DMS114 treated with DMSO at 0.1 percent for 48 hours (cell line): ENCODE measurements around the gene INTS2.
"Not testable (repeated sequence)": the region's sequence is repeated elsewhere in the genome, so short reads cannot be mapped to it uniquely, and the experiment has no call there.

Experiments used
- DNase-seq: peaks from one replicate; lab custom pipeline; 2025; ENCODE audit not compliant: unreplicated experiment; lab: John Stamatoyannopoulos, UW

Gene INTS2

DNA sequence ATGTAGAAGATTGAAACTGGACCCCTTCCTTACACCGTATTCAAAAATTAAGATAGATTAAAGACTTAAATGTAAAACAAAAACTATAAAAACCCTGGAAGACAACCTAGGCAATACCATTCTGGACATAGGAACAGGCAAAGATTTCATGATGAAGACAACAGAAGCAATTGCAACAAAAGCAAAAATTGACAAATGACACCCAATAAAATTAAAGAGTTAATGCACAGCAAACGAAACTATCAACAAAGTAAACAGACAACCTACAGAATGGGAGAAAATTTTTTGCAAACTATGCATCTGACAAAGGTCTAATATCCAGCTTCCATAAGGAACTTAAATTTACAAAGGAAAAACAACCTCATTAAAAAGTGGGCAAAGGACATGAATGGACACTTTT is 101.6 kb downstream of the INTS2 start:
- DNase-seq, result not testable (repeated sequence)

DNA sequence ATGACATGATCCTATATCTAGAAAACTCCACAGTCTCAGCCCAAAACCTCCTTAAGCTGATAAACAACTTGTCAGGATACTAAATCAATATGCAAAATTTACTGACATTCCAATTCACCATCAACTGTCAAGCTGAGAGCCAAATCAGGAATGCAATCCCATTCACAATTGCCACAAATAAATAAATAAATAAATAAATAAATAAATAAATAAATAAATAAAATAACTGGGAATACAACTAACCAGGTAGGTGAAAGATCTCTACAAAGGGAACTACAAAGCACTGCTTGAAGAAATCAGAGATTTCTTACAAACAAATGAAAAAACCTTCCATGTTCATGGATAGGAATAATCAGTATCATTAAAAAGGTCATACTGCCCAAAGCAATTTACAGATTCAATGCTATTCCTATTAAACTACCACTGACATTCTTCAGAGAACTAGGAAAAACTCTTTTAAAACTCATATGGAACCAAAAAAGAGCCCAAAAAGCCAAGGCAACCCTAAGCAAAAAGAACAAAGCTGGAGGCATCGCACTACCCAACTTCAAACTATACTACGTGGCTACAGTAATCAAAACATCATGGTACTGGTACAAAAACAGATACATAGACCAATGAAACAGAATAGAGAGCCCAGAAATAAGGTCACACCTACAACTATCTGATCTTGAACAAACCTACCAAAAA is 102.2 kb downstream of the INTS2 start:
- DNase-seq, result no peak

DNA sequence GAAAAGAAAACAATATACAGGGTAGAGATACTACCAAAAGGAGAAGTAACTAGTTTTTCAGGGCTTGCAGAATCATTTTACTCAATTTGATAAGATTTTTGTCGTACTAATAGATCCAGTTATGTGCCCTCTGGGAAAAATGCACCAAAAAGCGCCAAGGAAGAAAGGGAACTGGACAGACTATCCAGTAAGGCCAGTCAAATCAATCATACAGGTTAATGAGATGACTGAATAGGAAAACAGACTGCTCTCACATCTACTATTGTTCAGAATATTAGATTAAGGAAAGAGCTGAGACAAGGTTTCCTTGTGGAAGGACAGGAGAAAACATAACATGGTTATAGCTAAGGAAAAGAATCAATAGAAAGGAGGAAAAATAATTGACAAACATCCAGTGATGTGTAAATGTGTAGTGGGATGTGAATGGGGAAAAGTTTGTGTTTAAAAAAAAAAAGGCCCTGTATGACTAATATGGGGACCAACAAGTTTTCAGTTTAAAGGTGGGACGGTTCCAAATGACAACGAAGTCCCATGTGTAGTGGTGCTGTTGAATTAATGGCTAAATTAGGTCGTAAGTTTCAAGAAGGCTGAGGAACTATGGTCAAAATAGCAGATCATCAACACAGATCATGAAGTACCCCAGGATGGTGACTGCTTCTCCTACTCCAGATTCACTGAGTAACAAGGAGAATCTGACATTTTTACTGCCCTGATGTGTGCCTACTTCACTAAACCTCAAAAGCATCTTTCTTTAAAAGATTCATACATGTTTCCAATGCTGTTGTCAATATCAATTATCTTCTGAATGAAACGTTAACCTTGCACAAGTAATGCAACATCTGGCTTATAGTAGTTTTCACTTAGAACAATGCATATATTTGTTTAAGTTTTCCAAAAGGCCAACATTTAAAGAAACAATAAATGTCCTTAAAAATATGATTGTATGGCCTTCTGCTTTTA is 105.2 kb downstream of the INTS2 start:
- no peak for DNase-seq

DNA sequence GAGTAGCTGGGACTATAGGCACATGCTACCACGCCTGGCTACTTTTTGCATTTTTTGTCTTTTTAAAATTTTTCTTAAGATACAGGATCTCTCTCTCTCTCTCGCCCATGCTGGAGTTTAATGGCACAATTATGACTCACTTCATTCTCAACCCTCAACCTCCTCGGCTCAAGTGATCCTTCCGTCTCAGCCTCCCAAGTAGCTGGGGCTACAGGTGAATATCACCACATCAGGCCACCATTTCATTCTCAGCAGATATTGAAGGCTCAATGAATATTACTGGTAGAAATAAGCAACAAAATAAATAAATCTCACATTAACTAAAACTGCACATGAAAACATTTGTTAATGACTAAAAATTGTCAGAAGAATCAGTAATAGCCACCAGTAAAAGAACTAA is 106.1 kb downstream of the INTS2 start:
- DNase-seq, result no peak

DNA sequence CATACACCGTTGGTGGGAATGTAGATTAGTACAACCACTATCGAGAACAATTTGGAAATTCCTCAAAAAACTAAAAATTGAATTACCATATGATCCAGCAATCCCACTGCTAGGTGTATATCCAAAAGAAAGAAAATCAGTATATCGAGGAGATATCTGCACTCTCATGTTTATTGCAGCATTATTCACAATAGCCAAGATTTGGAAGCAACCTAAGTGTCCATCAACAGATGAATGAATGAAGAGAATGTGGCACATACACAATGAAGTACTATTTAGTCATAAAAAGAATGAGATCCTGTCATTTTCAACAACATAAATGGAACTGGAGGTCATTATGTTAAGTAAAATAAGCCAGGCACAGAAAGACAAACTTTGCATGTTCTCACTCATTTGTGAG is 108.5 kb downstream of the INTS2 start:
- not testable (repeated sequence) for DNase-seq

DNA sequence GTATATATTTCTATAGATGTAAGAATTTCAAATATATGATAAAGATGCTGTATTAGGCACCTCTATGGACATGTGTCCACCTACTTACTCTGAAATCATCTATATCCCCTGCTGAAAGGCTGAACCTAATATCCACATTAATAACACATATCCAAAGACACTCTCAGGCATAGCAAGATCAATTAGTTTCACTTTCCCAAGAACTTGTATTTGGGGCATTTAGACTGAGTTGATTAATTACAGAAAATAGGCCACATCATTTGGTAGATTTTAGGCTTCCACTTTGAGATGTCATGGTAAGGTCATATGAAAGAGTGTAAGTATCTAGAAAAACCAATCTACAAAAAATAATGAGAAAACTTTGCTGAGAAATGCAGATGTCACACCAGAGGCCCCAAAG is 109.6 kb downstream of the INTS2 start:
- DNase-seq, result no peak

DNA sequence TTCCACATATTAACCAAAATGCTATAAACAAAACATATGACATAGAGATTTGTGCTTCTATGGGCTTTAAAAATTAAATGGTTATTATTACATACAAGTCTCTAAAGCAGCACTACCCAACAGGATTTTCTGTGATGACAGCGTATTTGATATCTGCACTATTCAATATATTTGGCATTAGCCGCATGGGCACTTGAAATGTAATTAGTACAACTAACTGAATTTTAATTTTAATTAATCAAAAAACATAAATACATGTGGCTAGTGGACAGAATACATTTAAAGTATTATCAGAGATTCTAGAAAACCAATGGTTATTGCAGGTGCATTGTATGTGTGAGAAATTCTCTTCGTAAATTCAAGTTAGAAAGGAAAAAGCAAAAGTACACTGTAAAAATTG is 110.3 kb downstream of the INTS2 start:
- no peak for DNase-seq

DNA sequence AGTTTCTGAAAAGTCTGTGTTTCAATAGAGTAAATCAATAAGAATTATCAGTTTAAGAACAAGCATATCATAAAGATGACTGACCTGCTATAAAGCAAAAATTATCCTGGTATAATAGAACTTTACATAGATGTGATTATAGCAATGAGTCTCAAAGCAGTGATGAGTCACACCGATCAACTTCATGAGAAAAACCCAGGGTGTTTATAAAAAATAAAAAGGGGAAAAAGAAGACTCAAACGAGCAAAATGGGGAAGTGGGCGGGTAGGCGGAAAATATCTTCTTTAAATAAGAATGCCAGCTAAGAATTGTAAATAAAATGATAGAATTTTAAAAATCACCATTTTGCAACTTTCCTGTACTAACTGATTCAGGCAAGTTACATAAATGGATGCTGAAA is 111.2 kb downstream of the INTS2 start:
- no peak for DNase-seq

DNA sequence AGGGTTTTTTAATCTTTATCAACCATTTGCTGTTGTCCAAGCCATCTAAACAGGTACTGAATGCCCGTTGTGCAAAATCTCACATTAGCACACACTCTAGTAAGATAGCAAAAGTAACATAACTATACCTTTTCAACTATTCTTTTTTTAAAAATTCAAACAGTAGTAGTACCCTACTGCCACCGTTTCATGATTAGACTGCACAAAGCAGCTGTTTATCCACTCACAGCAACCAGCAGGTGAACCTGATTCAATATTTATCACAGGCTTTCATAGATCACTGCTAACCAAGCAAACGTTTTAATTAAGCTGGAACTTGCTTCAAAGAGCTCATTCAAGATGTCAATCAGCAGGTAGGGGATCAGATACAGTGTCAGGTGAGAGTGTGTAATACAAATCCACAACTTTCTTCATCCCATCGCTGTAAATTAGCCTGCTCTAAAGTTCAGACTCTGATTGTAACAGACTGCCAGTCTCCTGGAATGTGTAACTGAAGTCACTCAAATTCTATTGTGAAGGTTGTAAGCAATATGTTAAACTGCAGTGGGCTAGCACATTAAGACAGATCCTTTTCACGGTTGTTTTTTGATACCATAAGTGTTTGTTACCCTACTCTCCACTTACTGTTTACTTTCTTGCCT is 111.8 kb downstream of the INTS2 start:
- no peak for DNase-seq
